HG03520 (cell line): ENCODE measurements around the gene VSNL1.

ENCODE experiments used
- ATAC-seq: cut with Tn5 transposase; IDR thresholded peaks from one replicate; pipeline ENCODE4 v1.9.1; 2021; ENCODE audit warnings: mild to moderate bottlenecking, moderate library complexity; ENCODE audit not compliant: unreplicated experiment

VSNL1 gene

GRCh38 chr2:17580319-17580715 lies 39.8 kb downstream of the VSNL1 start:
- ATAC-seq: no peak

- ATAC-seq: no peak
Observed at GRCh38 chr2:17581831-17582230, 41.3 kb downstream of the VSNL1 start.

- no peak for ATAC-seq
Observed at GRCh38 chr2:17583166-17583565, 42.7 kb downstream of the VSNL1 start.

- no peak for ATAC-seq
Observed at GRCh38 chr2:17583646-17584045, 43.1 kb downstream of the VSNL1 start.

GRCh38 chr2:17584689-17585088 lies 44.2 kb downstream of the VSNL1 start:
- ATAC-seq: no peak

- ATAC-seq: no peak
Observed at GRCh38 chr2:17587469-17587868, 47.0 kb downstream of the VSNL1 start.

- ATAC-seq: no peak
Observed at GRCh38 chr2:17588031-17588430, 47.5 kb downstream of the VSNL1 start.

- ATAC-seq: no peak
Observed at GRCh38 chr2:17589406-17590035, 49.0 kb downstream of the VSNL1 start.

- ATAC-seq: no peak
Observed at GRCh38 chr2:17590342-17590911, 49.9 kb downstream of the VSNL1 start.

- ATAC-seq: no peak
Observed at GRCh38 chr2:17591846-17592245, 51.4 kb downstream of the VSNL1 start.

- ATAC-seq: no peak
Observed at GRCh38 chr2:17592731-17593409, 52.4 kb downstream of the VSNL1 start.

GRCh38 chr2:17593445-17593840 lies 52.9 kb downstream of the VSNL1 start:
- ATAC-seq: no peak

- no peak for ATAC-seq
Observed at GRCh38 chr2:17593841-17594491, 53.5 kb downstream of the VSNL1 start.

- ATAC-seq: no peak
Observed at GRCh38 chr2:17594533-17595401, 54.3 kb downstream of the VSNL1 start.

- no peak for ATAC-seq
Observed at GRCh38 chr2:17599617-17600016, 59.1 kb downstream of the VSNL1 start.

- no peak for ATAC-seq
Observed at GRCh38 chr2:17600556-17601204, 60.2 kb downstream of the VSNL1 start.

- ATAC-seq: no peak
Observed at GRCh38 chr2:17604050-17604449, 63.6 kb downstream of the VSNL1 start.

GRCh38 chr2:17605696-17606095 lies 65.2 kb downstream of the VSNL1 start:
- no peak for ATAC-seq

- no peak for ATAC-seq
Observed at GRCh38 chr2:17606851-17607250, 66.4 kb downstream of the VSNL1 start.

GRCh38 chr2:17607379-17607778 lies 66.9 kb downstream of the VSNL1 start:
- no peak for ATAC-seq
